SK-N-SH (cell line): ENCODE data around the gene GOLGA8M.
"Not testable (repeated sequence)": the region's sequence is repeated elsewhere in the genome, so short reads cannot be mapped to it uniquely, and the experiment has no call there.

Experiments
- CTCF ChIP-seq: fragments of 200-600 bp; sonication (generic); IDR thresholded peaks from 2 replicates; pipeline ENCODE4 v1.6.1; 2017; ENCODE audit warnings: antibody characterized with exemption, mild to moderate bottlenecking, moderate library complexity
- FOXJ3 ChIP-seq: sonication (generic); formaldehyde crosslinking; IDR thresholded peaks from 2 replicates; pipeline ENCODE4 v1.5.1; 2020; ENCODE audit warnings: mild to moderate bottlenecking, missing genetic modification reagents
- FOXM1 ChIP-seq: IDR thresholded peaks from 2 replicates; pipeline ENCODE4 v1.4.0; 2012; ENCODE audit warnings: low read depth, mild to moderate bottlenecking
- GABPA ChIP-seq: IDR thresholded peaks from 2 replicates; pipeline ENCODE4 v1.4.0; 2012; ENCODE audit warnings: low read depth, mild to moderate bottlenecking
- GATA2 ChIP-seq: sonication (generic); formaldehyde crosslinking; IDR thresholded peaks from 2 replicates; pipeline ENCODE4 v1.5.0; 2020; ENCODE audit warnings: mild to moderate bottlenecking, missing genetic modification reagents
- NRF1 ChIP-seq: IDR thresholded peaks from 2 replicates; pipeline ENCODE4 v1.6.1; 2012; ENCODE audit warnings: low read depth, mild to moderate bottlenecking, low read length
- RAD21 ChIP-seq: IDR thresholded peaks from 2 replicates; pipeline ENCODE4 v1.6.1; 2012; ENCODE audit warnings: mild to moderate bottlenecking, low read length
- REST ChIP-seq: IDR thresholded peaks from 2 replicates; pipeline ENCODE4 v1.6.1; 2012; ENCODE audit warnings: mild to moderate bottlenecking, low read depth, low read length, moderate library complexity
- RFX5 ChIP-seq: IDR thresholded peaks from 2 replicates; pipeline ENCODE4 v1.6.1; 2012; ENCODE audit warnings: mild to moderate bottlenecking, improper control_type of control experiment, low read length
- RXRA ChIP-seq: IDR thresholded peaks from 2 replicates; pipeline ENCODE4 v1.4.0; 2012; ENCODE audit warnings: low read depth, mild to moderate bottlenecking, borderline replicate concordance
- TF ChIP-seq, protein P1 (sequence below): IDR thresholded peaks from 2 replicates; pipeline ENCODE4 v1.4.0; 2012; ENCODE audit warnings: low read depth

DNA sequence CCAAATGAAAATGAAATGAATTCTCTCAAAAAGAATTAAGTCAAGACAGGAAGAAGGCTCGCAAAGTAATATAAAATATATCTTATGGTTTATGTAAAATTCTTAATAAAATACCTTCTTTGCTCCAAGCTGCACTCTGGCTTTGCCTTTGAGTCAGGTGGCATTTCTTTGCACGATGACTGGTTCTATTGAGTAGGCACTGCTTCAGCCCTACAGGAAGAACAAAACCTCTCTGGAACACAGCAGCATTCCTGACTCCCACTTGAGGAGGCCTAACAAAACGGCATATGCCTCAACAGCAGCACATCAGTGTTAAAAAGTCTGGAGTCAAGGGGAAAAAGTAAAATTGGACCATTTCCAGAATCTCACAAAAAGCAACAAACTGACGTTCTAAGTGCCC, 7.4 kb upstream of the GOLGA8M start:
- not testable (repeated sequence) for TF ChIP-seq CTCF; FOXJ3 (CRISPR knock-in tag); NRF1; GATA2 (CRISPR knock-in tag); FOXM1; REST; RFX5; RXRA; GABPA; RAD21
- TF ChIP-seq, protein P1, sequence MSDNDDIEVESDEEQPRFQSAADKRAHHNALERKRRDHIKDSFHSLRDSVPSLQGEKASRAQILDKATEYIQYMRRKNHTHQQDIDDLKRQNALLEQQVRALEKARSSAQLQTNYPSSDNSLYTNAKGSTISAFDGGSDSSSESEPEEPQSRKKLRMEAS, result not testable (repeated sequence)
